DOHH2 (cell line): ENCODE measurements around the gene GOLGA2.

Experiments used
- CTCF ChIP-seq: fragments of 200-600 bp; sonication (generic); IDR thresholded peaks from one replicate; pipeline ENCODE4 v1.5.1; 2014; ENCODE audit warnings: antibody characterized with exemption, mild to moderate bottlenecking, low read depth, low read length; ENCODE audit not compliant: poor library complexity, severe bottlenecking
- EZH2phosphoT487 ChIP-seq: fragments of 200-600 bp; sonication (generic); IDR thresholded peaks from 2 replicates; pipeline ENCODE4 v1.6.1; 2017; ENCODE audit warnings: borderline replicate concordance, mild to moderate bottlenecking, antibody characterized with exemption, low read length, moderate library complexity, mixed read lengths

GRCh38 chr9:128249558-128249907 is 26.3 kb downstream of the GOLGA2 start:
- TF ChIP-seq CTCF (no peak), EZH2phosphoT487 (no peak)
